ENCODE data around the gene TFPT. TPM values are rescaled to one million over a fixed set of nuclear protein-coding genes. Genes with fewer than 3 reads are reported as not detected.

The TFPT gene
- total and polyA plus RNA-seq, 10 of the 15 experiments (the other 5 are each of a cell fraction or from before 2014, with no cell fraction given), result 1.7 to 40.2 (median 25.6) TPM

GRCh38 chr19:54109651-54110050 is 5.8 kb downstream of the TFPT start (continued):
- TF ChIP-seq, protein P1, sequence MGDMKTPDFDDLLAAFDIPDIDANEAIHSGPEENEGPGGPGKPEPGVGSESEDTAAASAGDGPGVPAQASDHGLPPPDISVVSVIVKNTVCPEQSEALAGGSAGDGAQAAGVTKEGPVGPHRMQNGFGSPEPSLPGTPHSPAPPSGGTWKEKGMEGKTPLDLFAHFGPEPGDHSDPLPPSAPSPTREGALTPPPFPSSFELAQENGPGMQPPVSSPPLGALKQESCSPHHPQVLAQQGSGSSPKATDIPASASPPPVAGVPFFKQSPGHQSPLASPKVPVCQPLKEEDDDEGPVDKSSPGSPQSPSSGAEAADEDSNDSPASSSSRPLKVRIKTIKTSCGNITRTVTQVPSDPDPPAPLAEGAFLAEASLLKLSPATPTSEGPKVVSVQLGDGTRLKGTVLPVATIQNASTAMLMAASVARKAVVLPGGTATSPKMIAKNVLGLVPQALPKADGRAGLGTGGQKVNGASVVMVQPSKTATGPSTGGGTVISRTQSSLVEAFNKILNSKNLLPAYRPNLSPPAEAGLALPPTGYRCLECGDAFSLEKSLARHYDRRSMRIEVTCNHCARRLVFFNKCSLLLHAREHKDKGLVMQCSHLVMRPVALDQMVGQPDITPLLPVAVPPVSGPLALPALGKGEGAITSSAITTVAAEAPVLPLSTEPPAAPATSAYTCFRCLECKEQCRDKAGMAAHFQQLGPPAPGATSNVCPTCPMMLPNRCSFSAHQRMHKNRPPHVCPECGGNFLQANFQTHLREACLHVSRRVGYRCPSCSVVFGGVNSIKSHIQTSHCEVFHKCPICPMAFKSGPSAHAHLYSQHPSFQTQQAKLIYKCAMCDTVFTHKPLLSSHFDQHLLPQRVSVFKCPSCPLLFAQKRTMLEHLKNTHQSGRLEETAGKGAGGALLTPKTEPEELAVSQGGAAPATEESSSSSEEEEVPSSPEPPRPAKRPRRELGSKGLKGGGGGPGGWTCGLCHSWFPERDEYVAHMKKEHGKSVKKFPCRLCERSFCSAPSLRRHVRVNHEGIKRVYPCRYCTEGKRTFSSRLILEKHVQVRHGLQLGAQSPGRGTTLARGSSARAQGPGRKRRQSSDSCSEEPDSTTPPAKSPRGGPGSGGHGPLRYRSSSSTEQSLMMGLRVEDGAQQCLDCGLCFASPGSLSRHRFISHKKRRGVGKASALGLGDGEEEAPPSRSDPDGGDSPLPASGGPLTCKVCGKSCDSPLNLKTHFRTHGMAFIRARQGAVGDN (IDR thresholded peaks at IDR 0.05), result no peak
- no peak for TF ChIP-seq BACH1 (IDR thresholded peaks at IDR 0.05; ENCODE audit: borderline replicate concordance)

GRCh38 chr19:54108496-54108895 is 7.0 kb downstream of the TFPT start:
- Histone ChIP-seq H4K20me1 (ENCODE audit: control insufficient read depth, insufficient read depth) (no peaks in the 10 kb centered on the region; the same call in 1 of the 2 replicates), H3K9ac (ENCODE audit: control insufficient read depth, insufficient read depth, low read length) (no peak overlapping the region), H3K4me2 (ENCODE audit: control insufficient read depth, insufficient read depth) (no peak overlapping the region), H3K9me3 (replicated peaks; ENCODE audit: control insufficient read depth, insufficient read depth, low read length) (no peaks in the 10 kb centered on the region), H2AFZ (ENCODE audit: control insufficient read depth, low read depth, low read length) (no peak overlapping the region), H3K4me3 (no peak overlapping the region), H3K36me3 (ENCODE audit: control insufficient read depth in 2 of 2, insufficient read depth in 2 of 2, low read length in 1 of 2) (peaks cover 16 to 17% of the 10 kb centered on the region in 2 experiments; a peak in 3 of 4 replicates), H3K27ac (ENCODE audit: control insufficient read depth, insufficient read depth) (no peak overlapping the region), H3K27me3 (replicated peaks in 1 of 2; ENCODE audit: control insufficient read depth in 2 of 2, insufficient read depth in 2 of 2, low read length in 1 of 2) (no peaks in the 10 kb centered on the region), H3K4me1 (ENCODE audit: control insufficient read depth, insufficient read depth, low read length) (no peaks in the 10 kb centered on the region), H3K79me2 (ENCODE audit: control insufficient read depth, insufficient read depth, low read length) (peaks cover 2% of the 10 kb centered on the region; the same call in 1 of the 2 replicates)
- intact Hi-C loops (cut with micrococcal nuclease; ENCODE audit: unreplicated experiment) (loop anchor here (10.0 kb wide), 2 partner anchors 584 to 1004 kb away; partner anchors contain the start of gene ZNF160), in situ Hi-C loops (cut with MboI) (no loop called here)
- WGBS (ENCODE audit: insufficient coverage, insufficient replicate concordance, low lambda C conversion rate, missing lambda C conversion rate), result 77% methylated on average over 7 of the region's 7 CpGs
- ChIA-PET POLR2A (no interaction called here), CTCF (no interaction called here), SMC1A (ENCODE audit: uncharacterized antibody, unreplicated experiment) (no interaction called here), RAD21 (ENCODE audit: unreplicated experiment) (no interaction called here)
- BruUV-seq (replicated peaks), result no TSS peak
- DNase-seq (ENCODE audit: low read depth, low spot score) (no peak), ATAC-seq (no peak), FAIRE-seq (no peak)
- TF ChIP-seq NFIC (IDR thresholded peaks at IDR 0.05; ENCODE audit: low read depth, low read length), result no peak
- no peak for TF ChIP-seq SMC3 (IDR thresholded peaks at IDR 0.05; ENCODE audit: borderline replicate concordance, low read length)
- TF ChIP-seq KDM1A (IDR thresholded peaks at IDR 0.05; ENCODE audit: borderline replicate concordance), result no peak
- no peak for TF ChIP-seq HDAC2 (IDR thresholded peaks at IDR 0.05)
- TF ChIP-seq, protein P2, sequence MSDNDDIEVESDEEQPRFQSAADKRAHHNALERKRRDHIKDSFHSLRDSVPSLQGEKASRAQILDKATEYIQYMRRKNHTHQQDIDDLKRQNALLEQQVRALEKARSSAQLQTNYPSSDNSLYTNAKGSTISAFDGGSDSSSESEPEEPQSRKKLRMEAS (IDR thresholded peaks at IDR 0.05; ENCODE audit: low read depth, low read length), result no peak
- TF ChIP-seq JUND (IDR thresholded peaks at IDR 0.05; ENCODE audit: low read depth, low read length), result no peak
- TF ChIP-seq CREM (IDR thresholded peaks at IDR 0.05; ENCODE audit: low read depth), result no peak
- TF ChIP-seq, protein P3, sequence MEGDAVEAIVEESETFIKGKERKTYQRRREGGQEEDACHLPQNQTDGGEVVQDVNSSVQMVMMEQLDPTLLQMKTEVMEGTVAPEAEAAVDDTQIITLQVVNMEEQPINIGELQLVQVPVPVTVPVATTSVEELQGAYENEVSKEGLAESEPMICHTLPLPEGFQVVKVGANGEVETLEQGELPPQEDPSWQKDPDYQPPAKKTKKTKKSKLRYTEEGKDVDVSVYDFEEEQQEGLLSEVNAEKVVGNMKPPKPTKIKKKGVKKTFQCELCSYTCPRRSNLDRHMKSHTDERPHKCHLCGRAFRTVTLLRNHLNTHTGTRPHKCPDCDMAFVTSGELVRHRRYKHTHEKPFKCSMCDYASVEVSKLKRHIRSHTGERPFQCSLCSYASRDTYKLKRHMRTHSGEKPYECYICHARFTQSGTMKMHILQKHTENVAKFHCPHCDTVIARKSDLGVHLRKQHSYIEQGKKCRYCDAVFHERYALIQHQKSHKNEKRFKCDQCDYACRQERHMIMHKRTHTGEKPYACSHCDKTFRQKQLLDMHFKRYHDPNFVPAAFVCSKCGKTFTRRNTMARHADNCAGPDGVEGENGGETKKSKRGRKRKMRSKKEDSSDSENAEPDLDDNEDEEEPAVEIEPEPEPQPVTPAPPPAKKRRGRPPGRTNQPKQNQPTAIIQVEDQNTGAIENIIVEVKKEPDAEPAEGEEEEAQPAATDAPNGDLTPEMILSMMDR (IDR thresholded peaks at IDR 0.05 in 2 of 3, conservative IDR thresholded peaks at IDR 0.05 in 1 of 3; ENCODE audit: control insufficient read depth in 2 of 3, extremely low read depth in 1 of 3, insufficient read depth in 1 of 3, low read depth in 3 of 3, low read length in 3 of 3), result no peak
- no peak for TF ChIP-seq SUPT20H (IDR thresholded peaks at IDR 0.05; ENCODE audit: borderline replicate concordance, control insufficient read depth, low read depth, low read length)
- TF ChIP-seq GABPA (IDR thresholded peaks at IDR 0.05; ENCODE audit: low read depth), result no peak
- TF ChIP-seq PML (IDR thresholded peaks at IDR 0.05; ENCODE audit: low read length), result no peak
- TF ChIP-seq ZBTB4 (CRISPR knock-in tag; IDR thresholded peaks at IDR 0.05), result no peak

All from GM12878 (cell line).